Adipocyte (in vitro differentiated cells): ENCODE data around the gene DCLK2.

Experiments
- DNase-seq: peaks from one replicate; pipeline ENCODE4 v3.0.0-alpha.2; 2015; ENCODE audit warnings: low read depth
- H3K27me3 ChIP-seq: replicated peaks from 2 replicates; pipeline ENCODE4 v1.7.0; 2013; ENCODE audit warnings: mild to moderate bottlenecking, low read length, moderate library complexity; ENCODE audit not compliant: control insufficient read depth, insufficient read depth
- H3K36me3 ChIP-seq: 2 replicates; pipeline ENCODE4 v1.7.0; 2013; ENCODE audit warnings: low read length, mild to moderate bottlenecking, moderate library complexity; ENCODE audit not compliant: control insufficient read depth, insufficient read depth, severe bottlenecking
- H3K4me1 ChIP-seq: 2 replicates; pipeline ENCODE4 v1.7.0; 2013; ENCODE audit warnings: mild to moderate bottlenecking, low read length, moderate library complexity; ENCODE audit not compliant: control insufficient read depth, insufficient read depth
- H3K4me3 ChIP-seq: 2 replicates; pipeline ENCODE4 v1.7.0; 2013; ENCODE audit warnings: mild to moderate bottlenecking, low read length, moderate library complexity
- H3K9ac ChIP-seq: 2 replicates; pipeline ENCODE4 v1.7.0; 2013; ENCODE audit warnings: mild to moderate bottlenecking, low read length, moderate library complexity
- H3K9me3 ChIP-seq: 2 replicates; pipeline ENCODE4 v1.7.0; 2013; ENCODE audit warnings: mild to moderate bottlenecking, low read length, moderate library complexity; ENCODE audit not compliant: control insufficient read depth

The DCLK2 gene

DNA sequence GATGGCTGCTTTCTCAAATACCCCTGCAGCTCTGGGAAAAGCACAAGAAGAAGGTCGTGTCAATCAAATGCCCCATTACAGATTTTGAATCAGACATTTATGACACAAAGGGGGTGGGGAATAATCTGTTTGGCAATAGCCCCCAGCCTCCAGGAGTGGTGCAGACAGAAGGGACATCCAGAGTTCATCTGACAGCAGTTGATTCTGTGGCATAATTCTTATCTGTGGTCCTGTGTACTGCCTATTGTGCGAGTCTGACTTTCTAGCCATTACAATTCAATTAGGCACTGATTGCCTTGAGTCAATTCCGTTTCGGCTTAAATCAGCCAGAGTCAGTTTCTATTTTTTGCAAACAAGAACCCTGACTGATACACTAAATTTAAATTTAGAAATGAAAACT lies 28.6 kb upstream of the DCLK2 start:
- Histone ChIP-seq H3K9me3 (no peaks in the 10 kb centered on the region), H3K27me3 (peaks cover 4% of the 10 kb centered on the region), H3K9ac (no peak overlapping the region), H3K4me1 (no peaks in the 10 kb centered on the region), H3K36me3 (no peaks in the 10 kb centered on the region), H3K4me3 (no peak overlapping the region)
- no peak for DNase-seq

DNA sequence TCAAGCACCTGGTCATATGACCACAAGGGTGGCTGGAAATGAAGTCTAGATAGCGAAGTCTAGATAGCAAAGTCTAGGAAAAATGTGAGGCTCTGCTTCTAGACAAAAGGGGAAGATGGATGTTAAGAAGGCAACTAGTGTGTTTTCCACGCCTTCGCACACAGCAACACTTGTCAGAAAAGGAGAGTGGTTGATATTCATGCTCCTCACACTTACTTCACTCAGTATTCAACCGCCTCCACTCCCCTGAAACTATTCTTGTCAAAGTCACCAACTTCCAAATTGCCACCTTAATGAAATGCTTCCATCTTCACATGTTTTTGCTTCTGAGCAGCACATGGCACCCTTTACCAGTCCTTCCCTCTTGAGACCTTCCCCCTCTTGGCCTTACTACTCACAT lies 27.7 kb upstream of the DCLK2 start:
- Histone ChIP-seq H3K36me3 (no peaks in the 10 kb centered on the region), H3K9me3 (no peaks in the 10 kb centered on the region), H3K27me3 (peaks cover 4% of the 10 kb centered on the region), H3K9ac (no peak overlapping the region), H3K4me1 (no peaks in the 10 kb centered on the region), H3K4me3 (no peak overlapping the region)
- DNase-seq: no peak

DNA sequence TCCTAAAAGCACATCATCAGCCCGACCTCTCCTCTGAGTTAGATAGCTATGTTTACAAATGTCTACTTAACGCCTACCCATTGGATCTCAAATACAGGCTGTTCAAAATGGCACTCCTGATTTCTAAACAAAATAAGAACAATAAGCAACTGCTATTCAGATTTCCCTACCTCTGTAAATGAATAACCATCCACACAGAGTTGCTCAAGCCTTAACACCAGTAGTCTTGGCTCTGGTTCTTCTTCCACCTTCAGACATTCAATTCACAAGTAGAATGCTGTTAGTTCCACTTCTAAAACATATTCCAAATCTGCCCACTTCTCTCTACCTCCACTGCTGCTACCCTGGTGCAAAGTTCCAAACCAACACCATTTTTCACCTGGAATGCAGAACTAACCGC lies 27.1 kb upstream of the DCLK2 start:
- Histone ChIP-seq H3K27me3 (peaks cover 3% of the 10 kb centered on the region), H3K36me3 (no peaks in the 10 kb centered on the region), H3K4me1 (peaks cover 1% of the 10 kb centered on the region), H3K9ac (no peak overlapping the region), H3K9me3 (no peaks in the 10 kb centered on the region), H3K4me3 (no peak overlapping the region)
- no peak for DNase-seq

DNA sequence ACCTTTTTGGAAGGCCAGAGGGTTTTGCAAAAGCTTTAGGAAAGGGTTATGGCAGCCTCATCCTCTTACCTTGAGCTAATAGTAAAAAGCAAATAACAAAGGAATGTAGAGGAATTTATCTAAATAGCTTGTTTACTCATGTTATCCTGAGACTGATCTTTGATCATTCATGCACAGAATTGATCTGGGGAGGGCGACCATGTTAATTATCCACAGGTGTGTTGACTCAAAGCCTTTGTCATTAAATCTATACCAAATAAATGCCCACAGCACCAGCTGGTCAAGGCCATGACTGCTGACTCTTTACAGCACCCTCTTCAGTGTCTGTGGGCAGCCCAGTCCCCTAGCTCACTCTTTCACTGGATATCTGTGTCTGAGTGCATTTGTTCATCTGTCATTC lies 22.8 kb upstream of the DCLK2 start:
- no peak for DNase-seq
- no peaks in the 10 kb centered on the region for H3K36me3 ChIP-seq
- peaks cover 13% of the 10 kb centered on the region for H3K4me1 ChIP-seq
- no peaks in the 10 kb centered on the region for H3K9me3 ChIP-seq
- H3K4me3 ChIP-seq: no peak overlapping the region
- H3K27me3 ChIP-seq: no peaks in the 10 kb centered on the region
- H3K9ac ChIP-seq: no peak overlapping the region

DNA sequence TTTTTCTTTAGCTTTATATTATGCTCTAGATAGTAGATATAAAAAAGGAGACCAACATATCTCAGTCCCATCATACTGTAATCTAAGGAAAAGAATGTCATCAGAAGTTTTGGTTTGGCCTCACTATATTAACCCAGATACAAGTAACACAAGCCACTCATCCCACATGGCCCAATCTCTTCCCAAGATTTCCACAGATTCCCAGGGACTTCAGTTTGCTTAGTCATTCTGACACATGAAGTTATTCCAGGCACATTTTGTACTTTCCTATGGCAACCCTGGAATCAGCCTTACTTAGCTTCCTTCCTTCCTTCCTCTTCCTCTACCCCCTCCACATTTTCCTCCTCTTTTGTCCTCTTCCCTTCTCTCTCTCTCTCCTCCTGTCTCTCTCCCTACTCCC lies 21.7 kb upstream of the DCLK2 start:
- H3K9ac ChIP-seq: no peak overlapping the region
- no peaks in the 10 kb centered on the region for H3K9me3 ChIP-seq
- H3K4me3 ChIP-seq: no peak overlapping the region
- H3K27me3 ChIP-seq: no peaks in the 10 kb centered on the region
- peak; percentile 33 for DNase-seq
- H3K4me1 ChIP-seq: peaks cover 24% of the 10 kb centered on the region
- no peaks in the 10 kb centered on the region for H3K36me3 ChIP-seq

DNA sequence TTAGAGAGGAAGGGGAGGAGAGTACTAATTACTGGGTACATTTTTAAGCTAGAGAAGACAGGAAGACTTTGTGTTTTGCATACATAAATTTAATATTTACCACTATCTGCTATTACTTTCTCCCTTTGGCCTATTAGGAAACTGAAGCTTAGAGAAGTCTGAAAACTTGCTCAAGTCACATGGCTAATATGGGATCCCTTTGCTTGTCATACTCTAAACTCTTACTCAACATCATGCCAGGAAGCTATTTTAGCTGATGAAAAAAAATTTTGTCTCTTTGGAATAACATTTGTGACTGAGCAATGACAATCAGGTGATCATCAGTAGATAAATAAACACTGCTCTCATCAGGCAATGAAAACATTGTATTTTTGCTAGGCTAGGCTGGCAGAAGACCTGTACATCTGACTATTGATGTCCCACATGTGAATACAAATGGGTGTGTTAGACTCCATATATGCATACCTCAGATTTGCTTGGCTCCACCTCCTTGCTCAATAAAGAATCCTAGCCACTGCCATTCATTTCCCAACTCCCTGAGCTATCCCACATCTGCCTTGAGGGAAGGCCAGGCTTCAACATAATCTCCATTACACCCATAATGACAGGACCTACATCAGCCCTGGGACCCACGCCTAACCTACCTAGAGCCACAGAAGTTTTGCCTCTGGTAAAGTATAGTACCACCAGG lies 17.0 kb upstream of the DCLK2 start:
- no peaks in the 10 kb centered on the region for H3K27me3 ChIP-seq
- no peak overlapping the region for H3K4me3 ChIP-seq
- no peak overlapping the region for H3K9ac ChIP-seq
- H3K9me3 ChIP-seq: no peaks in the 10 kb centered on the region
- H3K36me3 ChIP-seq: no peaks in the 10 kb centered on the region
- no peak for DNase-seq
- peaks cover 39% of the 10 kb centered on the region for H3K4me1 ChIP-seq

DNA sequence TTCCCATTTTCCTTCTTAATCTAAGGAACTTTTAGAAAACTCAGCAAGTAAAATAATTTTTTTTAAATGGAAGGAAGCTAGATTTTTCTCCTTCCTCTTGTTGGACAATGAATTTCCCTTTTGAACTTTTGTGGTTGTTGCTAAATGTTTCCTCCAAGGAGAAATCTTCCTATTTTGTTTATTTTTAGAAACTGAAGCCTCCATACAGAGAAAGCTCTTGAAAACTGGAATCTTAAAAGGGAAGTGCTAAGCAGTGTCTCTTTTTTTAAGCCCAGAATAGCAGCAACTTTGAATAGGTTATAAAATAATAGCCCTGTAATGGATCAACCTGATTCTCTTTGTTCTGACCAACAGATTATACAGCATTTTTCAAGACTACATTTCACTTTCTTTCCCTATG lies 15.1 kb upstream of the DCLK2 start:
- Histone ChIP-seq H3K27me3 (no peaks in the 10 kb centered on the region), H3K9ac (peak overlapping the region; percentile 52), H3K4me3 (no peak overlapping the region), H3K36me3 (no peaks in the 10 kb centered on the region), H3K4me1 (peaks cover 31% of the 10 kb centered on the region), H3K9me3 (no peaks in the 10 kb centered on the region)
- peak; percentile 30 for DNase-seq

DNA sequence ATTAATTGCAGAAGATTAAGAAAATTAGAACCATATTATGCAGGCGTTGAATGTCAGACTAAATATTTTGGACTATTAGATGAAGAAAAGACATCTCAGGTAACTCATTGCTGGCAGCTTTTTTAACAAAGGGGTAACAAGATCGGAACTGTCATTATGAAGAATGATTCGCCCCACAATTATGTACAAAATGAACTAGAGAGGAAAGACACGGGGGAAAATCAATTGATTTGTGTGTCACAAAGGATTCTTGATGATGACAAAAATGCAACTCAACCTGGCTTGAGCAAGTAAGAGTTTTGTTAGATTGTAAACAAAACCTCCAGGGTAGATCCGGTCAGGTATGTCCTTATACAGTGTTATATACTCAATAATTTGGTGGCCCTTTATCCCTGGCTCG lies 12.5 kb upstream of the DCLK2 start:
- H3K9ac ChIP-seq: no peak overlapping the region
- no peaks in the 10 kb centered on the region for H3K36me3 ChIP-seq
- no peaks in the 10 kb centered on the region for H3K27me3 ChIP-seq
- H3K4me1 ChIP-seq: peaks cover 42% of the 10 kb centered on the region
- no peak for DNase-seq
- H3K9me3 ChIP-seq: no peaks in the 10 kb centered on the region
- H3K4me3 ChIP-seq: no peak overlapping the region

DNA sequence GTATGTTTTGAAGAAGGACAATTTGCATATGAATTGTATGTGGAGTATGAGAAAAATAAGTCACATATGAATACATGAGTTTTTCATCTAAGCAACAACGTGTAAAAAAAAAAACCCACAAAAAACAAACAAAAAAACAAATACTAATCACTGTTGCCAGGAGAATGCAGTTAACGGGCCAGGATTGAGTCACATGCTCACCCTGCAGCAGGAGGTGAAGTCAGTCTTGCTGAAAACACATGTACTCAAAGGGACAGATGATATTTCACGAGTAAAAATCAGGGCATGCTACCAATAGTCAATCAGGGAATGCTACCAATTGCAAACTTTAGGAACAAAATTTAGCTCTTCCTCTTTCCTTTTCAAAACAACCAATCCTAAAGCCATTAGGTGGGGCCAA lies 10.4 kb upstream of the DCLK2 start:
- no peaks in the 10 kb centered on the region for H3K27me3 ChIP-seq
- peaks cover 40% of the 10 kb centered on the region for H3K4me1 ChIP-seq
- no peak overlapping the region for H3K4me3 ChIP-seq
- no peak overlapping the region for H3K9ac ChIP-seq
- DNase-seq: no peak
- no peaks in the 10 kb centered on the region for H3K36me3 ChIP-seq
- H3K9me3 ChIP-seq: no peaks in the 10 kb centered on the region

DNA sequence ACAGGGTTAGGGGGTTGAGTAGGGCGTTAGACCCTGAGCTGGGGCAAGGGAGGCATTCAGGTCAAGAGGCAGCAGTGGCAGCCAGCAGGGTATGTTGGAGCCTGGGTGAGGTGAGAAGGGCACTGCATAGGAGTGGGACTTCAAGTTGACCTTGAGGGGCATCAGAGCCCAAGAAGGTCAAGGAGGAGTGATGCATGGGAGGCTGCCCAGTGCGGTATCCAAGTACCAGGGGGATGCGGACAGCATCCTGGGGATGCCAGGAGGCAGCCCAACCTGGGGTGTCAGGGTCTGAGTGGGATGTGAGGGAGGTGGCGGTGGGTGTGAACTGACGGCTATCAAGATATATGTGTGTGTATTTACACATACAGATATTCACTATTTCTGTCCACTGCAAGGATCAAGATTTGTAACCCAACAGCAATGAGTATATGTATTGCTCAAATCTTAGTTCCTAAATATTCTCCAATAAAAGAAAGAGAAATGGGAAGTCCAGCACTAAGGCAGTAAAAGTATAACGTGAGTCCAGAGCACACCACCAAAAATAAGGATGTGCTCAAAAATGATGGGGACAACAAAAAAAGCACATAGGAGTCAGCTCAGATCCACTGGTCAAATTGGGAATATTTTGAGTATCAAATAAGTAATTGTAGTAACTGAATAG lies 9.8 kb upstream of the DCLK2 start:
- no peak for DNase-seq
- Histone ChIP-seq H3K4me1 (peaks cover 40% of the 10 kb centered on the region), H3K27me3 (no peaks in the 10 kb centered on the region), H3K4me3 (no peak overlapping the region), H3K9ac (no peak overlapping the region), H3K9me3 (no peaks in the 10 kb centered on the region), H3K36me3 (no peaks in the 10 kb centered on the region)

DNA sequence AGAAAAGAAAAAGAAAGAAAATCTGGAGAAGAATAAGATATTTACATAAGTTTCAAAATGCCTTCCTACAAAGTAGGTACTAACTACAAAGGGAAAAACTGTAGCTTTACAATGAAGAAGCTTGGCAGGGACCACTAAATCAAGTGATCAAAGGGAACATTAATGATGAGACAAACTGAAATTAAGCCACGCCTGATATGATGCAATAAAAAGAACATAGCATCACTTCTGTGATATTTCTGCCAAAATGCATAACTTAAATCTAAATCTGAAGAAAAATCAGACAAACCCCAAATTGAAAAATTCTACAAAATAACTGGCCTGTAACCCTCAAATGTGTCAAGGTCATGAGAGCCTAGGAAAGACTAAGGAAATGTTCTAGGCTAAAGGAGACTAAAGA lies 8.9 kb upstream of the DCLK2 start:
- DNase-seq: peak; percentile 19
- peaks cover 39% of the 10 kb centered on the region for H3K4me1 ChIP-seq
- H3K27me3 ChIP-seq: no peaks in the 10 kb centered on the region
- H3K9ac ChIP-seq: no peak overlapping the region
- no peaks in the 10 kb centered on the region for H3K36me3 ChIP-seq
- no peaks in the 10 kb centered on the region for H3K9me3 ChIP-seq
- no peak overlapping the region for H3K4me3 ChIP-seq
